Duodenal mucosa (tissue), 2 donors: ENCODE results near the gene FYB2.

Experiments
- H3K27ac ChIP-seq: one replicate; pipeline ENCODE4 v1.7.0; 2013; ENCODE audit warnings: low read depth, low read length
- H3K27me3 ChIP-seq, 2 donors: one replicate each; pipeline ENCODE4 v1.7.0; 2013; ENCODE audit warnings: low read length in 2 of 2, control low read depth in 1 of 2; ENCODE audit not compliant: insufficient read depth in 2 of 2, control insufficient read depth in 1 of 2
- H3K36me3 ChIP-seq, 2 donors: one replicate each; pipeline ENCODE4 v1.7.0; 2013; ENCODE audit warnings: low read length in 2 of 2, control low read depth in 1 of 2; ENCODE audit not compliant: insufficient read depth in 2 of 2, control insufficient read depth in 1 of 2
- H3K4me1 ChIP-seq, 2 donors: one replicate each; pipeline ENCODE4 v1.7.0; 2013; ENCODE audit warnings: low read length in 2 of 2, control low read depth in 1 of 2; ENCODE audit not compliant: insufficient read depth in 2 of 2, control insufficient read depth in 1 of 2
- H3K4me3 ChIP-seq, 2 donors: one replicate each; pipeline ENCODE4 v1.7.0; 2013; ENCODE audit warnings: low read length in 2 of 2, low read depth in 1 of 2
- H3K9ac ChIP-seq, 2 donors: one replicate each; pipeline ENCODE4 v1.7.0; 2013; ENCODE audit warnings: low read length in 2 of 2, low read depth in 1 of 2
- H3K9me3 ChIP-seq, 2 donors: one replicate each; pipeline ENCODE4 v1.7.0; 2013; ENCODE audit warnings: low read length in 2 of 2, control low read depth in 1 of 2; ENCODE audit not compliant: control insufficient read depth in 1 of 2

Gene FYB2

DNA sequence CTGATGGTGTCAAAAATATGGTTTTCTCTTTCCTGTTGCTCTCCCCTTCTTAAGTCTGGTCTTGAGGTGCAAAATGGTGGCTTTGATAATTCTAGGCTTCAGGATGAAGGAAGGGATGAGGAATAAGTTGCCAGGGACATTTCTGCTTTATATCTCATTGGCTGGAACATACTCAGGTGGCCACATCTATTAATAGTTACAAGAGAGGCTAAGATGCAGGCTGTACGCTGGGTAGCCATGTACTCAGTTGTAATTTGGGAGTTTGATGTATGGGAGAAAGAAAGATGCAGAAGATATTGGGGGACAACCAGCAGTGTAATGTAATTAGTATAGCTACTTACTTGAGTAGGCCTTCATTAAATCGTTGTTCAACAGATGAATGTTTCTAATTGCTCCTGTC, 148.9 kb downstream of the FYB2 start:
- Histone ChIP-seq H3K27ac (no peak overlapping the region), H3K9ac (no peak overlapping the region), H3K4me1 (no peaks in the 10 kb centered on the region), H3K9me3 (no peaks in the 10 kb centered on the region), H3K4me3 (no peak overlapping the region), H3K27me3 (no peaks in the 10 kb centered on the region), H3K36me3 (no peaks in the 10 kb centered on the region)
